ENCODE results near the gene IL15.
"Not testable (repeated sequence)": the region's sequence is repeated elsewhere in the genome, so short reads cannot be mapped to it uniquely, and the experiment has no call there.

The IL15 gene

GRCh38 chr4:141646969-141647368, 10.6 kb downstream of the IL15 start:
- DNase-seq (ENCODE audit: low read depth, low spot score): no peak

- no peak for DNase-seq (ENCODE audit: low read depth, low spot score)
These were observed 11.6 kb downstream of the IL15 start for GRCh38 chr4:141647966-141648365.

GRCh38 chr4:141652161-141652778, 15.9 kb downstream of the IL15 start:
- DNase-seq (ENCODE audit: low read depth, low spot score): no peak

GRCh38 chr4:141654098-141654497, 17.7 kb downstream of the IL15 start:
- no peak for DNase-seq (ENCODE audit: low read depth, low spot score)

- no peak for DNase-seq (ENCODE audit: low read depth, low spot score)
These were observed 19.6 kb downstream of the IL15 start for GRCh38 chr4:141656031-141656430.

- DNase-seq (ENCODE audit: low read depth, low spot score): no peak
These were observed 21.3 kb downstream of the IL15 start for GRCh38 chr4:141657550-141658250.

GRCh38 chr4:141658309-141658708, 21.9 kb downstream of the IL15 start:
- DNase-seq (ENCODE audit: low read depth, low spot score): no peak

GRCh38 chr4:141659539-141659938, 23.2 kb downstream of the IL15 start:
- no peak for DNase-seq (ENCODE audit: low read depth, low spot score)

- DNase-seq (ENCODE audit: low read depth, low spot score): no peak
These were observed 24.5 kb downstream of the IL15 start for GRCh38 chr4:141660880-141661279.

GRCh38 chr4:141668200-141668910, 32.0 kb downstream of the IL15 start:
- no peak for DNase-seq (ENCODE audit: low read depth, low spot score)

GRCh38 chr4:141669501-141669900, 33.1 kb downstream of the IL15 start:
- no peak for DNase-seq (ENCODE audit: low read depth, low spot score)

- no peak for DNase-seq (ENCODE audit: low read depth, low spot score)
These were observed 39.0 kb downstream of the IL15 start for GRCh38 chr4:141675384-141675783.

- no peak for DNase-seq (ENCODE audit: low read depth, low spot score)
These were observed 39.8 kb downstream of the IL15 start for GRCh38 chr4:141676087-141676670.

GRCh38 chr4:141680060-141680459, 43.7 kb downstream of the IL15 start:
- DNase-seq (ENCODE audit: low read depth, low spot score): no peak

GRCh38 chr4:141684785-141685184, 48.4 kb downstream of the IL15 start:
- no peak for DNase-seq (ENCODE audit: low read depth, low spot score)

- no peak for DNase-seq (ENCODE audit: low read depth, low spot score)
These were observed 49.9 kb downstream of the IL15 start for GRCh38 chr4:141686146-141686775.

GRCh38 chr4:141686879-141687278, 50.5 kb downstream of the IL15 start:
- no peak for DNase-seq (ENCODE audit: low read depth, low spot score)

GRCh38 chr4:141689726-141690296, 53.4 kb downstream of the IL15 start:
- DNase-seq (ENCODE audit: low read depth, low spot score): not testable (repeated sequence)

GRCh38 chr4:141691247-141691646, 54.9 kb downstream of the IL15 start:
- not testable (repeated sequence) for DNase-seq (ENCODE audit: low read depth, low spot score)

GRCh38 chr4:141692081-141692480, 55.7 kb downstream of the IL15 start:
- no peak for DNase-seq (ENCODE audit: low read depth, low spot score)

GRCh38 chr4:141697116-141697515, 60.7 kb downstream of the IL15 start:
- DNase-seq (ENCODE audit: low read depth, low spot score): no peak
